SU-DHL-6 (cell line): ENCODE data around the gene ATF7.

ENCODE experiments used
- H2AFZ ChIP-seq: fragments of 200-600 bp; sonication (generic); 2 replicates; pipeline ENCODE4 v1.6.1; 2014; ENCODE audit warnings: low read depth, mild to moderate bottlenecking, moderate library complexity, mixed read lengths, antibody characterized with exemption, low read length; ENCODE audit not compliant: severe bottlenecking
- H3F3A ChIP-seq: fragments of 200-600 bp; shearing (Covaris generic); 2 replicates; pipeline ENCODE4 v1.6.0; 2016; ENCODE audit warnings: antibody characterized with exemption, mild to moderate bottlenecking; ENCODE audit not compliant: insufficient read depth
- H3K27ac ChIP-seq: fragments of 200-600 bp; sonication (generic); 2 replicates; pipeline ENCODE4 v1.5.1; 2016; ENCODE audit warnings: low read depth, mild to moderate bottlenecking, low read length, moderate library complexity, mixed read lengths
- H3K27me3 ChIP-seq: fragments of 200-600 bp; sonication (generic), shearing (Covaris generic); 2 replicates; pipeline ENCODE4 v1.6.0; 2014; ENCODE audit warnings: mild to moderate bottlenecking, low read length
- H3K36me3 ChIP-seq: fragments of 200-600 bp; sonication (generic); 2 replicates; pipeline ENCODE4 v1.6.1; 2014; ENCODE audit warnings: mild to moderate bottlenecking, low read length, mixed read lengths
- H3K4me2 ChIP-seq: fragments of 300-600, 200-600 bp; shearing (Covaris generic), sonication (generic); 2 replicates; pipeline ENCODE4 v1.6.0; 2014; ENCODE audit warnings: low read length, low read depth, mild to moderate bottlenecking; ENCODE audit not compliant: poor library complexity, severe bottlenecking
- H3K4me3 ChIP-seq: fragments of 200-600 bp; sonication (generic); 2 replicates; pipeline ENCODE4 v1.5.1; 2014; ENCODE audit warnings: antibody characterized with exemption, low read length, mild to moderate bottlenecking, mixed read lengths; ENCODE audit not compliant: insufficient read depth, poor library complexity, severe bottlenecking
- H3K79me2 ChIP-seq: fragments of 200-600 bp; sonication (generic); 2 replicates; pipeline ENCODE4 v1.6.1; 2014; ENCODE audit warnings: mild to moderate bottlenecking, low read length, moderate library complexity; ENCODE audit not compliant: insufficient read depth
- H3K9ac ChIP-seq: fragments of 200-600 bp; sonication (generic); 2 replicates; pipeline ENCODE4 v1.7.0; 2014; ENCODE audit warnings: mild to moderate bottlenecking, low read length
- H3K9me2 ChIP-seq: fragments of 200-600 bp; sonication (generic); replicated peaks from 2 replicates; pipeline ENCODE4 v1.6.1; 2014; ENCODE audit warnings: low read length; ENCODE audit not compliant: insufficient read depth
- H3K9me3 ChIP-seq: fragments of 200-600 bp; sonication (generic); 2 replicates; pipeline ENCODE4 v1.6.1; 2014; ENCODE audit warnings: low read length, mixed read lengths; ENCODE audit not compliant: insufficient read depth
- H4K20me1 ChIP-seq: fragments of 200-600 bp; sonication (generic); 2 replicates; pipeline ENCODE4 v1.6.1; 2014; ENCODE audit warnings: low read depth, mild to moderate bottlenecking, antibody characterized with exemption, low read length, moderate library complexity, mixed read lengths
- EZH2phosphoT487 ChIP-seq: fragments of 200-600 bp; sonication (generic), shearing (Covaris generic); conservative IDR thresholded peaks from 2 replicates; pipeline ENCODE4 v1.6.1; 2018; ENCODE audit warnings: mild to moderate bottlenecking, antibody characterized with exemption, low read length, moderate library complexity, mixed read lengths
- TF ChIP-seq, protein P1 (sequence below): fragments of 200-600 bp; sonication (generic); IDR thresholded peaks from one replicate; pipeline ENCODE4 v1.5.1; 2017; ENCODE audit warnings: antibody characterized with exemption, mild to moderate bottlenecking, low read length, moderate library complexity; ENCODE audit not compliant: insufficient read depth, poor library complexity, severe bottlenecking

The ATF7 gene

DNA sequence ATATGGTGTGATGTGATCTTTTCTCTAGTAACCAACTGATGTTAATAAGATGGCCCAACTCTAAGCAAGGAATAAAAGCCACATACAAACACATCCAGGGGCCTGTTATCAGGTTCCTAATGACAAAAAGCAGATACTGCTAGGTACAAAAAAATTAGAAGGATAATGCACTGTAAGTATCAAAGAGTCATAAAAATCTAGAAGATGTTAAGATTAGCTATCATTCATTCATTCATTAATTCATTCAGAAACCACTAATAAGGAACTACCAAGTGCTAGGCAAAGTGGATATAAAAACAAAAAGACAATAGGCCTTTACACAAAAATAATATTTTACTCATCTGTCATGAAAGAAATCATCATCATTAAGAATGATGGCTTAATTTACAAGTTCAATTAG is 21.6 kb downstream of the ATF7 start:
- Histone ChIP-seq H2AFZ (no peak overlapping the region), H3K9me2 (no peaks in the 10 kb centered on the region), H3K27me3 (no peaks in the 10 kb centered on the region), H3K9ac (no peak overlapping the region), H3K9me3 (no peaks in the 10 kb centered on the region), H3K4me2 (no peak overlapping the region), H3K36me3 (peaks cover 4% of the 10 kb centered on the region; the same call in 1 of the 2 replicates), H3K79me2 (peaks cover 22% of the 10 kb centered on the region), H3K4me3 (no peak overlapping the region), H3K27ac (no peak overlapping the region), H3F3A (peaks cover 22% of the 10 kb centered on the region; the same call in 1 of the 2 replicates), H4K20me1 (no peaks in the 10 kb centered on the region)
- TF ChIP-seq, protein P1, sequence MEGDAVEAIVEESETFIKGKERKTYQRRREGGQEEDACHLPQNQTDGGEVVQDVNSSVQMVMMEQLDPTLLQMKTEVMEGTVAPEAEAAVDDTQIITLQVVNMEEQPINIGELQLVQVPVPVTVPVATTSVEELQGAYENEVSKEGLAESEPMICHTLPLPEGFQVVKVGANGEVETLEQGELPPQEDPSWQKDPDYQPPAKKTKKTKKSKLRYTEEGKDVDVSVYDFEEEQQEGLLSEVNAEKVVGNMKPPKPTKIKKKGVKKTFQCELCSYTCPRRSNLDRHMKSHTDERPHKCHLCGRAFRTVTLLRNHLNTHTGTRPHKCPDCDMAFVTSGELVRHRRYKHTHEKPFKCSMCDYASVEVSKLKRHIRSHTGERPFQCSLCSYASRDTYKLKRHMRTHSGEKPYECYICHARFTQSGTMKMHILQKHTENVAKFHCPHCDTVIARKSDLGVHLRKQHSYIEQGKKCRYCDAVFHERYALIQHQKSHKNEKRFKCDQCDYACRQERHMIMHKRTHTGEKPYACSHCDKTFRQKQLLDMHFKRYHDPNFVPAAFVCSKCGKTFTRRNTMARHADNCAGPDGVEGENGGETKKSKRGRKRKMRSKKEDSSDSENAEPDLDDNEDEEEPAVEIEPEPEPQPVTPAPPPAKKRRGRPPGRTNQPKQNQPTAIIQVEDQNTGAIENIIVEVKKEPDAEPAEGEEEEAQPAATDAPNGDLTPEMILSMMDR = no peak
- TF ChIP-seq EZH2phosphoT487 = no peak

DNA sequence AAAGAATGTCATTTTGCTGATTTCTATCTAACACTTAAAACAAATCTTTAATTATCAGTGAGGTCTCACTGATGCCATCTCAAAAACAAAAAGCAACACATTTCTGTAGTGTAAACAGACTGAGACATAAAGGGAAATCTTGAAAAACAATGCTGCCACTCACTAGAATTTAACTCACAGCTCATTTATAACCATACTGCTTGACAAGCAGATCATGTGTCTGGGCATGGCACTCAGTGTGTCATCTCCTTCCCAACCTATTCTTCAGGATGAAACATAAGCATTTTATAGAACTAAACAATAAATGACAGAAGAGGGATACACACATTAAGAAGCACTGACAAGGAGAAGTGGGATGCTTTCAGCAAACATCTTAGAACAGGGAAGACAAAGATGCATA is 22.4 kb downstream of the ATF7 start:
- Histone ChIP-seq H3K4me2 (no peak overlapping the region), H2AFZ (no peak overlapping the region), H3K36me3 (peaks cover 4% of the 10 kb centered on the region; the same call in 1 of the 2 replicates), H3K9me3 (no peaks in the 10 kb centered on the region), H3F3A (peaks cover 23% of the 10 kb centered on the region; the same call in 1 of the 2 replicates), H3K9ac (no peak overlapping the region), H3K27ac (no peak overlapping the region; the same call in 1 of the 2 replicates), H4K20me1 (no peaks in the 10 kb centered on the region), H3K27me3 (no peaks in the 10 kb centered on the region), H3K9me2 (no peaks in the 10 kb centered on the region), H3K79me2 (peaks cover 21% of the 10 kb centered on the region), H3K4me3 (no peak overlapping the region)
- no peak for TF ChIP-seq EZH2phosphoT487

DNA sequence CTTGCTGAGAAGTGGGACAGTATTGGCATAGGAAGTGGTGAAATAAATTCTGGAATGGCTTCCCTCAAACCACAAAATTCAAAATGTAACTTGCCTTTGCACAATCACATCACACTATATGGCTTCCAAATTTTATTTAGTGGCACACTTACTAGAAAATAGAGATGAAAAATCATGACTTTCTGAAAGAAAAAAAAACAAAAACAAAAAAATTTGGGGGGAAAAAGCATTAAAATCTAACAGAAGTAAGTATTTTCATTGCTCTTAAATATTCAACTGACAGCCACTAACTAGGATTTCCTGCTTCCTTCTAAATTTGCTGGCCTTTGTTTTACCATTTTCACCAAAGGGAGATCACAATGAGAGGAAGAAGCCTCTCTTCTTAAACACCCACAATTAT is 23.0 kb downstream of the ATF7 start:
- H3K4me3 ChIP-seq = no peak overlapping the region
- H3K9ac ChIP-seq = no peak overlapping the region
- no peaks in the 10 kb centered on the region for H4K20me1 ChIP-seq
- no peaks in the 10 kb centered on the region for H3K9me2 ChIP-seq
- H2AFZ ChIP-seq = no peak overlapping the region
- no peaks in the 10 kb centered on the region for H3K9me3 ChIP-seq
- H3K36me3 ChIP-seq = peaks cover 4% of the 10 kb centered on the region; the same call in 1 of the 2 replicates
- H3K27me3 ChIP-seq = no peaks in the 10 kb centered on the region
- H3K79me2 ChIP-seq = peaks cover 15% of the 10 kb centered on the region
- H3F3A ChIP-seq = peaks cover 27% of the 10 kb centered on the region; the same call in 1 of the 2 replicates
- no peak overlapping the region for H3K4me2 ChIP-seq
- H3K27ac ChIP-seq = no peak overlapping the region; the same call in 1 of the 2 replicates
- TF ChIP-seq EZH2phosphoT487 = no peak
- TF ChIP-seq, protein P1 = no peak

DNA sequence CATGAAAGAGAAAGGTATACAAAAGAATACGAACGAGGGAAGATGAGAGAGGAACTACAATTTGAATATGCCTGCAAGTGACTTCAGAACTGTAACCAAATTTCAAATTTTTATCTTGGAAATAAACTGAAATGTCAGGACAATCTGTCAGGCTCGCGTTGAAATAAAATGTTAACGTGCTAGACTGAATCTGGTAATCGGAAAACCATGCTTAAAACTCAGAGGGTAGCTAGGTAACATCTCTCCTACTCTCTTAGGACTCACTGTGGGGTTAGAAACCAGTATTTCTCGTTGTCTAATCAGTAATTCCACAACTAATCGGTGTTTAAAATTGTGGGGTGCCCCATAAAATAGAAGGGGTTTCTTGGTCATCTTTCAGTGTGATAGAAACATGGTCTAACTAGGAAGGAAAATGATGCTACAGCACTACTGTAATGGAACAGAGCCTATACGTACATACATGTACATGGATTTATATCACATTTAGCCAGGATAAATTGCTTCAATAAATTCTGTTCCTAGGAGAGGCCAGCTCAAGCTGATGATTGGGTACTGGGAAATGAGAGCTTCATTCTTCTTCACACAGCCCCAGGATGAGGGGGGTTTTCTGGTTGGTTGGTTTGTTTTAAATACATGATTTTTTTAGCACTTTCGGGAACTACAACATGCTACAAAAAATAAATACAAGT is 23.9 kb downstream of the ATF7 start:
- H3K4me2 ChIP-seq = no peak overlapping the region
- no peaks in the 10 kb centered on the region for H4K20me1 ChIP-seq
- H3K36me3 ChIP-seq = peaks cover under 1% of the 10 kb centered on the region; the same call in 1 of the 2 replicates
- no peak overlapping the region for H2AFZ ChIP-seq
- H3K27me3 ChIP-seq = no peaks in the 10 kb centered on the region
- peaks cover 26% of the 10 kb centered on the region; the same call in 1 of the 2 replicates for H3F3A ChIP-seq
- no peak overlapping the region for H3K4me3 ChIP-seq
- no peaks in the 10 kb centered on the region for H3K9me3 ChIP-seq
- peaks cover 15% of the 10 kb centered on the region for H3K79me2 ChIP-seq
- no peak overlapping the region for H3K27ac ChIP-seq
- no peaks in the 10 kb centered on the region for H3K9me2 ChIP-seq
- no peak overlapping the region for H3K9ac ChIP-seq
- TF ChIP-seq EZH2phosphoT487 = no peak
- TF ChIP-seq, protein P1 = no peak
